NCI-H524 (cell line): ENCODE data around the gene ZNF598.
"Not testable (repeated sequence)": the region's sequence is repeated elsewhere in the genome, so short reads cannot be mapped to it uniquely, and the experiment has no call there.

Experiments
- DNase-seq, 2 experiments: peaks; one replicate each; lab custom pipeline; 2025; lab: John Stamatoyannopoulos, UW

The ZNF598 gene

DNA sequence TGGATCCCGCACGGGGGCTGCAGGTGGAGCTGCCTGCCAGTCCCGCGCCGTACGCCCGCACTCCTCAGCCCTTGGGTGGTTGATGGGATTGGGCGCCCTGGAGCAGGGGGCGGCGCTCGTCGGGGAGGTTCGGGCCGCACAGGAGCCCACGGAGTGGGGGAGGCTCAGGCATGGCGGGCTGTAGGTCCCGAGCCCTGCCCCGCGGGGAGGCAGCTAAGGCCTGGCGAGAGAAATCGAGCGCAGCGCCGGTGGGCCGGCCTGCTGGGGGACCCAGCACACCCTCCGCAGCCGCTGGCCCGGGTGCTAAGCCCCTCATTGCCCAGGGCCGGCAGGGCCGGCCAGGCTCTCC is 51.5 kb downstream of the ZNF598 start:
- DNase-seq = not testable (repeated sequence)

DNA sequence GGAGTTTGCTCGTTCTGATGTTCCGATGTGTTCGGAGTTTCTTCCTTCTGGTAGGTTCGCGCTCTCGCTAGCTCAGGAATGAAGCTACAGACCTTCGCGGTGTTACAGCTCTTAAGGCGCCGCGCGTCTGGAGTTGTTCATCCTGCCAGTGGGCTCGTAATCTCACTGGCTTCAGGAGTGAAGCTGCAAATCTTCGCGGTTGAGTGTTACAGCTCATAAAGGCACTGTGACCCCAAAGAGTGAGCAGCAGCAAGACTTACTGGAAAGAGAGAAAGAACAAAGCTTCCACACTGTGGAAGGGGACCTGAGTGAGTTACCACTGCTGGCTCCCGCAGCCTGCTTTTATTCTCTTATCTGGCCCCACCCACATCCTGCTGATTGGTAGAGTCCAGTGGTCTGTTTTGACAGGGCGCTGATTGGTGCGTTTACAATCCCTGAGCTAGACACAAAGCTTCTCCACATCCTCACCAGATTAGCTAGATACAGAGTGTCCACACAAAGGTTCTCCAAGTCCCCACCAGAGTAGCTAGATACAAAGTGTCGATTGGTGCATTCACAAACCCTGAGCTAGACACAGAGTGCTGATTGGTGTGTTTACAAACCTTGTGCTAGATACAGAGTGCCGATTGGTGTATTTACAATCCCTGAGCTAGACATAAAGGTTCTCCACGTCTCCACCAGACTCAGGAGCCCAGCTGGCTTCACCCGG is 52.0 kb downstream of the ZNF598 start:
- DNase-seq = not testable (repeated sequence)

GRCh38 chr16:1953734-1954133 is 55.9 kb downstream of the ZNF598 start:
- no peak for DNase-seq

DNA sequence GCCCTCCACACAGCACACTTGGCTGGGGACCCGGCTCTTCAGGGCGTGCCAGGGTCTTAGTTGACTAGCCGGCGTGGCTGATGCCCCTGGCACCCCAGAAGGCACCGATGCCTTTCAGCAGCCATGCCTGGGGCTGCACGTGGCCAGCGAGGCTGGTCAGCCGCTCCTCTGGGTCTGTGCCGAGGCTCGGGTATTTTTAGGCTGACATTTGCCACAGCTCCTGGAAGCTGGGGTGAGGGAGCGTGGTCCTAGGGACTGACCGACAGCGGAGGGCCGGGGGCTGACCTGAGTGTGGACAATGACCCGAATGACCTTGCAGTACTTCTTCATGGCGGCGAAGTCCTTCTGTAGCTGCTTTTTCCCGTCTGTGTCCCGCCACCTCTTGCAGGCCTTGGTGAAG is 59.1 kb downstream of the ZNF598 start:
- DNase-seq = no peak

DNA sequence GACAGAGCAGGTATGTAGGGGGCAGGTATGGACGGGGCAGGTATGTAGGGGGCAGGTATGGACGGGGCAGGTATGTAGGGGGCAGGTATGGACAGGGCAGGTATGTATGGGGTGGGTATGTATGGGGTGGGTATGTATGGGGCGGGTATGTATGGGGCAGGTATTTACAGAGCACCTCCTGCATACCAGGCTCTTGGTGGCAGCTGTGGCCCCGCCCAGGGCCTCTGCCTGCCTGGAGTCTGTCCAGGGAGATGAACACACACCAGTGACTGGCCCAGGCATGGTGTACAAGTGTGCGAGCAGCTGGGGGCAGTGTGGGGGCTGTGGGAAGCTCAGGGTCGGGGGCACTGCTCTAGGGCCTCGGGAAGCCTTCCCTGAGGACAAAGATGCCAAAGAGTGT is 59.6 kb downstream of the ZNF598 start:
- DNase-seq = no peak

DNA sequence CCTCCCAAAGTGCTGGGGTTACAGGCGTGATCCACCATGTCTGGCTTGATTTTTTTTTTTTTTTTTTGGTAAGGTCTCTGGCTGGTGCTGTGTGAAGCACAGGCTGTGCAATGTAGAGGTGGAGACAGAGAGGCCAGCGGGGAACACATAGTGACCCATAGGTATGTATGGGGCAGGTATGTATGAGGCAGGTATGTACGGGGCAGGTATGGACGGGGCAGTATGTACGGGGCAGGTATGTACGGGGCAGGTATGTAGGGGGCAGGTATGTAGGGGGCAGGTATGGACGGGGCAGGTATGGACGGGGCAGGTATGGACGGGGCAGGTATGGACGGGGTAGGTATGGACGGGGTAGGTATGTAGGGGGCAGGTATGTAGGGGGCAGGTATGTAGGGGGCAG is 60.1 kb downstream of the ZNF598 start:
- no peak for DNase-seq
